ENCODE data around the gene ILDR1. TPM values are rescaled to one million over a fixed set of nuclear protein-coding genes. Genes with fewer than 3 reads are reported as not detected.

ILDR1 gene
- total and polyA plus RNA-seq, 2 donors from 2014 or later = 11.9 to 17.7 TPM

DNA sequence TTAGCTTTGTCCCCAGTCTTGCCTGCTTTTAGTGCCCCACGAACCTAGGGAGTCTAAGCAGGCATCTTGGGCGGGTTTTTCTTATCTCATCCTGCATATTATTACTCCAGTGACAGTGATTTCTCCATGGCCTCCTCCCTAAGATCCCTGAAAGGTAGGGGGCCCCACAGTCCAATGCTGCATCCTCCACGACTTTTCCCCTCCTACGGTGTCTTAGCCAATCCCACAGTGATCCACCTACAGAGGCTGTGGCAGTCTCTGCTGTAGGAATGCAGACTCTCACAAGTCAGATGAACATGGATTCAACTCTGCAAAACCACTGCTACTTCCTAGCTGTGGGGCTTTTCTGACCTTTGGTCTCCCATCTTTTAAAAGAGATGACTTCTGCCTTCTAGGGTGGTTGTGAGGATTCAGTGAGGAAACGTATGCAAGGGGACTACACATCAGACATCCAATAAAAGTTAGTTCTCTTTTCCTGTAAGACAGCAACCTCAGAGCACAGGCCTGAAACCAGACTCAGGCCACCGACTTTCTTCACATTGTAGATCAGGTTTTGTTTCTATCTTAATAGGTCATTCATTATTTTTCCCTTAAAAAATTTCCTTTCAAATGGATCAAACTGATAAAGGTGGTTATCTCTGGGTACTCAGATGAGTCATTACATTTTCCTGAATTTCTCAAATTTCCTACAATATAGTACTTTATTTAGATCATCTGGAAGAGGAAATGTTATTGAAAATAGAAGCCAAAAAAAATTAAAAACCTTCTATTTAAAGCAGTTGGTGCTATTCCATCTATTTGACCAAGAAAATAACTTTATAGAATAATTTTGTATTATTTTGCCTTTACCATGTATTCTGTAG is 23.2 kb downstream of the ILDR1 start:
- Histone ChIP-seq H3K9ac (ENCODE audit: low read length in 3 of 3) (no peak overlapping the region), H3K27ac (ENCODE audit: low read depth in 2 of 2, low read length in 2 of 2) (peak overlapping the region; percentile 20 to 59), H3K36me3 (ENCODE audit: control insufficient read depth in 2 of 3, insufficient read depth in 3 of 3, low read length in 3 of 3) (peaks cover 0 to 5% (median 2%) of the 10 kb centered on the region in 3 donors), H3K4me3 (ENCODE audit: low read length in 3 of 3) (no peak overlapping the region), H3K27me3 (ENCODE audit: control insufficient read depth, insufficient read depth, low read length) (no peaks in the 10 kb centered on the region), H3K9me3 (ENCODE audit: control insufficient read depth in 2 of 3, insufficient read depth in 1 of 3, low read length in 3 of 3) (no peaks in the 10 kb centered on the region), H3K4me1 (ENCODE audit: control insufficient read depth in 2 of 3, insufficient read depth in 2 of 3, low read depth in 1 of 3, low read length in 3 of 3) (peaks cover 0 to 14% (median 14%) of the 10 kb centered on the region in 3 donors)
- TF ChIP-seq CTCF (IDR thresholded peaks at IDR 0.05; ENCODE audit: borderline replicate concordance, extremely low read depth, insufficient read depth) = no peak
- intact Hi-C loops (cut with DNase I) = no loop called here
- FAIRE-seq = no peak
- no peak for DNase-seq

- FAIRE-seq (no peak), DNase-seq (peak in 1 of 5 donors; percentile 61)
- intact Hi-C loops (cut with DNase I) = no loop called here
- peaks cover 0 to 5% (median 2%) of the 10 kb centered on the region in 3 donors for H3K36me3 ChIP-seq (ENCODE audit: control insufficient read depth in 2 of 3, insufficient read depth in 3 of 3, low read length in 3 of 3)
- H3K27ac ChIP-seq (ENCODE audit: low read depth in 2 of 2, low read length in 2 of 2) = peak overlapping the region; percentile 23 to 51
- peaks cover 0 to 14% (median 14%) of the 10 kb centered on the region in 3 donors for H3K4me1 ChIP-seq (ENCODE audit: control insufficient read depth in 2 of 3, insufficient read depth in 2 of 3, low read depth in 1 of 3, low read length in 3 of 3)
- no peak overlapping the region for H3K9ac ChIP-seq (ENCODE audit: low read length in 3 of 3)
- no peaks in the 10 kb centered on the region for H3K9me3 ChIP-seq (ENCODE audit: control insufficient read depth in 2 of 3, insufficient read depth in 1 of 3, low read length in 3 of 3)
- H3K27me3 ChIP-seq (ENCODE audit: control insufficient read depth, insufficient read depth, low read length) = no peaks in the 10 kb centered on the region
- H3K4me3 ChIP-seq (ENCODE audit: low read length in 3 of 3) = no peak overlapping the region
- TF ChIP-seq CTCF (IDR thresholded peaks at IDR 0.05; ENCODE audit: borderline replicate concordance, extremely low read depth, insufficient read depth) = no peak
Observed at GRCh38 chr3:121998030-121998580, 23.9 kb downstream of the ILDR1 start.

DNA sequence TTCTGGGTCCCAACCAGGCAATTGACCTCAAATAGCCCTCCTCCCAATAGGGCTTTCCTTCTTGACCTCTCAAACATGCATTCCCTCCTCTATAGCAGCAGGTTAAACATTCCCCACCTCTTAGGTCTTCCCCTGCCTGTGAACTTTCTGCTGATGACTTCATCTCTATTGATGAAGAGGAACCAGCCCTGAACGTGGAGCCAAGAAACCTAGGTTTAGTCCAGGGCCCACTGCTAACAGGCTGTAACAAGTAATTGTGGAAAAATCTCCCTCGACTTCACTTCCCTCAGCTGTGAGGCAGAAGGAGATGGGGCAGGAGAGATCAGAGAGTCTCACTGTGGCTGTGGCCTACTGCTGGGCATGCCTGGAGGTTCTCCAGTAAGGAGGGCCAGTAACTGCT is 24.7 kb downstream of the ILDR1 start:
- H3K27ac ChIP-seq (ENCODE audit: low read depth in 2 of 2, low read length in 2 of 2) = peak overlapping the region; percentile 23 to 51

More for the DNA sequence above, 24.7 kb downstream of the ILDR1 start:
- Histone ChIP-seq H3K9me3 (ENCODE audit: control insufficient read depth in 2 of 3, insufficient read depth in 1 of 3, low read length in 3 of 3) (no peaks in the 10 kb centered on the region), H3K9ac (ENCODE audit: low read length in 3 of 3) (no peak overlapping the region), H3K27me3 (ENCODE audit: control insufficient read depth, insufficient read depth, low read length) (no peaks in the 10 kb centered on the region), H3K4me3 (ENCODE audit: low read length in 3 of 3) (no peak overlapping the region), H3K4me1 (ENCODE audit: control insufficient read depth in 2 of 3, insufficient read depth in 2 of 3, low read depth in 1 of 3, low read length in 3 of 3) (peaks cover 0 to 14% (median 12%) of the 10 kb centered on the region in 3 donors), H3K36me3 (ENCODE audit: control insufficient read depth in 2 of 3, insufficient read depth in 3 of 3, low read length in 3 of 3) (peaks cover 0 to 8% (median 2%) of the 10 kb centered on the region in 3 donors)
- TF ChIP-seq CTCF (IDR thresholded peaks at IDR 0.05; ENCODE audit: borderline replicate concordance, extremely low read depth, insufficient read depth) = no peak
- intact Hi-C loops (cut with DNase I) = no loop called here
- FAIRE-seq = no peak
- no peak for DNase-seq

Measured in kidney (tissue), 14 donors.